ENCODE measurements around the gene UGT1A8. TPM values are rescaled to one million over a fixed set of nuclear protein-coding genes. Genes with fewer than 3 reads are reported as not detected.

The UGT1A8 gene
- total and polyA plus RNA-seq, 2 experiments from 2014 or later: 0.45 TPM; not detected in 1

DNA sequence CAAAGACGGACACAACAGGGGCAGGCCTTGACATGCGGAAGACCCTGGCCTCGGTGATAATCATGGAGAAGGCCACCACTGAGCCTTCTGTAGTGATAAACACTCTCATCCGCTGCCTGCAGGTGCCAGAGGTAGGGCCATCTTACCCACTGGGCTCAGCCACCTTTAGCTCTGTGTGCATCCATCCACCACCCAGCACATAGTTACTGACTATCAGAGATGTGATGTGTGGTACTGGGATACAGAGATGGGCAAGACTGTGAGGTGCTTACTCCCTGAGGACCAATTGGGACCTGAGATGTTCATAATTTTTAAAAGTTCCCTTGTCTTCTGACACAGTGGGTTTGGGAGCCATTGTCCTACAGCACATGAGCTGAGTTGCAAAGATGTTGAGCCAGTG lies 162.3 kb downstream of the UGT1A8 start:
- Histone ChIP-seq H3K9me2 (ENCODE audit: insufficient read depth) (0 out of 2 replicates have a peak, but pooled peaks cover 4% of the 10 kb centered on the region), H3F3A (replicated peaks; ENCODE audit: low read depth) (no peaks in the 10 kb centered on the region), H3K4me3 (no peak overlapping the region), H3K4me1 (ENCODE audit: insufficient read depth) (no peaks in the 10 kb centered on the region), H3K36me3 (ENCODE audit: insufficient read depth) (no peaks in the 10 kb centered on the region), H3K4me2 (no peak overlapping the region), H3K27me3 (ENCODE audit: insufficient read depth) (no peaks in the 10 kb centered on the region), H3K27ac (ENCODE audit: low read depth) (no peak overlapping the region), H3K79me2 (replicated peaks; ENCODE audit: insufficient read depth) (no peaks in the 10 kb centered on the region), H2AFZ (no peak overlapping the region), H4K20me1 (replicated peaks; ENCODE audit: insufficient read depth) (no peaks in the 10 kb centered on the region)
- ATAC-seq (no peak), DNase-seq (ENCODE audit: low spot score) (no peak)
- Mint-ChIP-seq H3K27ac (no peak overlapping the region), H3K36me3 (ENCODE audit: low read depth) (peaks cover 4% of the 10 kb centered on the region; the same call in 2 of the 3 replicates), H3K27me3 (ENCODE audit: insufficient read depth, low read depth, poor library complexity) (no peaks in the 10 kb centered on the region), H3K4me3 (no peak overlapping the region), H3K4me1 (no peaks in the 10 kb centered on the region), H3K9me3 (peaks cover 26% of the 10 kb centered on the region)
- TF ChIP-seq EZH2 (IDR thresholded peaks at IDR 0.05; ENCODE audit: low read depth, unreplicated experiment) (no peak), ZNF331 (CRISPR knock-in tag; IDR thresholded peaks at IDR 0.05; ENCODE audit: low read depth) (no peak), EZH2phosphoT487 (IDR thresholded peaks at IDR 0.05; ENCODE audit: unreplicated experiment) (no peak)
- TF ChIP-seq, protein P1, sequence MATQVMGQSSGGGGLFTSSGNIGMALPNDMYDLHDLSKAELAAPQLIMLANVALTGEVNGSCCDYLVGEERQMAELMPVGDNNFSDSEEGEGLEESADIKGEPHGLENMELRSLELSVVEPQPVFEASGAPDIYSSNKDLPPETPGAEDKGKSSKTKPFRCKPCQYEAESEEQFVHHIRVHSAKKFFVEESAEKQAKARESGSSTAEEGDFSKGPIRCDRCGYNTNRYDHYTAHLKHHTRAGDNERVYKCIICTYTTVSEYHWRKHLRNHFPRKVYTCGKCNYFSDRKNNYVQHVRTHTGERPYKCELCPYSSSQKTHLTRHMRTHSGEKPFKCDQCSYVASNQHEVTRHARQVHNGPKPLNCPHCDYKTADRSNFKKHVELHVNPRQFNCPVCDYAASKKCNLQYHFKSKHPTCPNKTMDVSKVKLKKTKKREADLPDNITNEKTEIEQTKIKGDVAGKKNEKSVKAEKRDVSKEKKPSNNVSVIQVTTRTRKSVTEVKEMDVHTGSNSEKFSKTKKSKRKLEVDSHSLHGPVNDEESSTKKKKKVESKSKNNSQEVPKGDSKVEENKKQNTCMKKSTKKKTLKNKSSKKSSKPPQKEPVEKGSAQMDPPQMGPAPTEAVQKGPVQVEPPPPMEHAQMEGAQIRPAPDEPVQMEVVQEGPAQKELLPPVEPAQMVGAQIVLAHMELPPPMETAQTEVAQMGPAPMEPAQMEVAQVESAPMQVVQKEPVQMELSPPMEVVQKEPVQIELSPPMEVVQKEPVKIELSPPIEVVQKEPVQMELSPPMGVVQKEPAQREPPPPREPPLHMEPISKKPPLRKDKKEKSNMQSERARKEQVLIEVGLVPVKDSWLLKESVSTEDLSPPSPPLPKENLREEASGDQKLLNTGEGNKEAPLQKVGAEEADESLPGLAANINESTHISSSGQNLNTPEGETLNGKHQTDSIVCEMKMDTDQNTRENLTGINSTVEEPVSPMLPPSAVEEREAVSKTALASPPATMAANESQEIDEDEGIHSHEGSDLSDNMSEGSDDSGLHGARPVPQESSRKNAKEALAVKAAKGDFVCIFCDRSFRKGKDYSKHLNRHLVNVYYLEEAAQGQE (IDR thresholded peaks at IDR 0.05; ENCODE audit: unreplicated experiment): no peak

DNA sequence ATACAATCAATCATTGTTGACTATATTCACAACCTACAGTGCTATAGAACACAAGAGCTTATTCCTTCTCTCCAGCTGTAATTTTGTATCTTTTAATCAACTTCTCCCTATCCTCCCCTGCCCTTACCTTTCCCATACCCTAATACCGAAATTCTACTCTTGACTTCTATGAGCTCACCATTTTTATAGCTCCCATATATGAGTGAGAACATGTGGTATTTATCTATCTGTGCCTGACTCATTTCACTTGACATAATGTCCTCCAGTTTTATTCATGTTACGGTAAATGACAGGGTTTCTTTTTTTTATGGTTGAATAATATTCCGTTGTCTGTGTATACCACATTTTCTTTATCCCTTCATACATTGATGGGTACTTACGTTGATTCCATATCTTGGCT lies 163.3 kb downstream of the UGT1A8 start:
- H3K36me3 ChIP-seq (ENCODE audit: insufficient read depth): no peaks in the 10 kb centered on the region
- H3K27me3 Mint-ChIP-seq (ENCODE audit: insufficient read depth, low read depth, poor library complexity): no peaks in the 10 kb centered on the region
- peaks cover 4% of the 10 kb centered on the region; the same call in 2 of the 3 replicates for H3K36me3 Mint-ChIP-seq (ENCODE audit: low read depth)
- TF ChIP-seq, protein P2, sequence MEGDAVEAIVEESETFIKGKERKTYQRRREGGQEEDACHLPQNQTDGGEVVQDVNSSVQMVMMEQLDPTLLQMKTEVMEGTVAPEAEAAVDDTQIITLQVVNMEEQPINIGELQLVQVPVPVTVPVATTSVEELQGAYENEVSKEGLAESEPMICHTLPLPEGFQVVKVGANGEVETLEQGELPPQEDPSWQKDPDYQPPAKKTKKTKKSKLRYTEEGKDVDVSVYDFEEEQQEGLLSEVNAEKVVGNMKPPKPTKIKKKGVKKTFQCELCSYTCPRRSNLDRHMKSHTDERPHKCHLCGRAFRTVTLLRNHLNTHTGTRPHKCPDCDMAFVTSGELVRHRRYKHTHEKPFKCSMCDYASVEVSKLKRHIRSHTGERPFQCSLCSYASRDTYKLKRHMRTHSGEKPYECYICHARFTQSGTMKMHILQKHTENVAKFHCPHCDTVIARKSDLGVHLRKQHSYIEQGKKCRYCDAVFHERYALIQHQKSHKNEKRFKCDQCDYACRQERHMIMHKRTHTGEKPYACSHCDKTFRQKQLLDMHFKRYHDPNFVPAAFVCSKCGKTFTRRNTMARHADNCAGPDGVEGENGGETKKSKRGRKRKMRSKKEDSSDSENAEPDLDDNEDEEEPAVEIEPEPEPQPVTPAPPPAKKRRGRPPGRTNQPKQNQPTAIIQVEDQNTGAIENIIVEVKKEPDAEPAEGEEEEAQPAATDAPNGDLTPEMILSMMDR (conservative IDR thresholded peaks at IDR 0.05; ENCODE audit: low read depth in 2 of 2): no peak
- no peak for TF ChIP-seq JUNB (IDR thresholded peaks at IDR 0.05; ENCODE audit: unreplicated experiment)
- no peak for TF ChIP-seq ZNF114 (CRISPR knock-in tag; IDR thresholded peaks at IDR 0.05)
- no peak for TF ChIP-seq NANOG (IDR thresholded peaks at IDR 0.05; ENCODE audit: borderline replicate concordance)
- TF ChIP-seq EZH2 (IDR thresholded peaks at IDR 0.05; ENCODE audit: low read depth, unreplicated experiment): no peak
- no peak for TF ChIP-seq POLR2AphosphoS5 (IDR thresholded peaks at IDR 0.05; ENCODE audit: low read depth)
- TF ChIP-seq CREB1 (CRISPR knock-in tag; IDR thresholded peaks at IDR 0.05; ENCODE audit: low read depth): no peak
- TF ChIP-seq, protein P3, sequence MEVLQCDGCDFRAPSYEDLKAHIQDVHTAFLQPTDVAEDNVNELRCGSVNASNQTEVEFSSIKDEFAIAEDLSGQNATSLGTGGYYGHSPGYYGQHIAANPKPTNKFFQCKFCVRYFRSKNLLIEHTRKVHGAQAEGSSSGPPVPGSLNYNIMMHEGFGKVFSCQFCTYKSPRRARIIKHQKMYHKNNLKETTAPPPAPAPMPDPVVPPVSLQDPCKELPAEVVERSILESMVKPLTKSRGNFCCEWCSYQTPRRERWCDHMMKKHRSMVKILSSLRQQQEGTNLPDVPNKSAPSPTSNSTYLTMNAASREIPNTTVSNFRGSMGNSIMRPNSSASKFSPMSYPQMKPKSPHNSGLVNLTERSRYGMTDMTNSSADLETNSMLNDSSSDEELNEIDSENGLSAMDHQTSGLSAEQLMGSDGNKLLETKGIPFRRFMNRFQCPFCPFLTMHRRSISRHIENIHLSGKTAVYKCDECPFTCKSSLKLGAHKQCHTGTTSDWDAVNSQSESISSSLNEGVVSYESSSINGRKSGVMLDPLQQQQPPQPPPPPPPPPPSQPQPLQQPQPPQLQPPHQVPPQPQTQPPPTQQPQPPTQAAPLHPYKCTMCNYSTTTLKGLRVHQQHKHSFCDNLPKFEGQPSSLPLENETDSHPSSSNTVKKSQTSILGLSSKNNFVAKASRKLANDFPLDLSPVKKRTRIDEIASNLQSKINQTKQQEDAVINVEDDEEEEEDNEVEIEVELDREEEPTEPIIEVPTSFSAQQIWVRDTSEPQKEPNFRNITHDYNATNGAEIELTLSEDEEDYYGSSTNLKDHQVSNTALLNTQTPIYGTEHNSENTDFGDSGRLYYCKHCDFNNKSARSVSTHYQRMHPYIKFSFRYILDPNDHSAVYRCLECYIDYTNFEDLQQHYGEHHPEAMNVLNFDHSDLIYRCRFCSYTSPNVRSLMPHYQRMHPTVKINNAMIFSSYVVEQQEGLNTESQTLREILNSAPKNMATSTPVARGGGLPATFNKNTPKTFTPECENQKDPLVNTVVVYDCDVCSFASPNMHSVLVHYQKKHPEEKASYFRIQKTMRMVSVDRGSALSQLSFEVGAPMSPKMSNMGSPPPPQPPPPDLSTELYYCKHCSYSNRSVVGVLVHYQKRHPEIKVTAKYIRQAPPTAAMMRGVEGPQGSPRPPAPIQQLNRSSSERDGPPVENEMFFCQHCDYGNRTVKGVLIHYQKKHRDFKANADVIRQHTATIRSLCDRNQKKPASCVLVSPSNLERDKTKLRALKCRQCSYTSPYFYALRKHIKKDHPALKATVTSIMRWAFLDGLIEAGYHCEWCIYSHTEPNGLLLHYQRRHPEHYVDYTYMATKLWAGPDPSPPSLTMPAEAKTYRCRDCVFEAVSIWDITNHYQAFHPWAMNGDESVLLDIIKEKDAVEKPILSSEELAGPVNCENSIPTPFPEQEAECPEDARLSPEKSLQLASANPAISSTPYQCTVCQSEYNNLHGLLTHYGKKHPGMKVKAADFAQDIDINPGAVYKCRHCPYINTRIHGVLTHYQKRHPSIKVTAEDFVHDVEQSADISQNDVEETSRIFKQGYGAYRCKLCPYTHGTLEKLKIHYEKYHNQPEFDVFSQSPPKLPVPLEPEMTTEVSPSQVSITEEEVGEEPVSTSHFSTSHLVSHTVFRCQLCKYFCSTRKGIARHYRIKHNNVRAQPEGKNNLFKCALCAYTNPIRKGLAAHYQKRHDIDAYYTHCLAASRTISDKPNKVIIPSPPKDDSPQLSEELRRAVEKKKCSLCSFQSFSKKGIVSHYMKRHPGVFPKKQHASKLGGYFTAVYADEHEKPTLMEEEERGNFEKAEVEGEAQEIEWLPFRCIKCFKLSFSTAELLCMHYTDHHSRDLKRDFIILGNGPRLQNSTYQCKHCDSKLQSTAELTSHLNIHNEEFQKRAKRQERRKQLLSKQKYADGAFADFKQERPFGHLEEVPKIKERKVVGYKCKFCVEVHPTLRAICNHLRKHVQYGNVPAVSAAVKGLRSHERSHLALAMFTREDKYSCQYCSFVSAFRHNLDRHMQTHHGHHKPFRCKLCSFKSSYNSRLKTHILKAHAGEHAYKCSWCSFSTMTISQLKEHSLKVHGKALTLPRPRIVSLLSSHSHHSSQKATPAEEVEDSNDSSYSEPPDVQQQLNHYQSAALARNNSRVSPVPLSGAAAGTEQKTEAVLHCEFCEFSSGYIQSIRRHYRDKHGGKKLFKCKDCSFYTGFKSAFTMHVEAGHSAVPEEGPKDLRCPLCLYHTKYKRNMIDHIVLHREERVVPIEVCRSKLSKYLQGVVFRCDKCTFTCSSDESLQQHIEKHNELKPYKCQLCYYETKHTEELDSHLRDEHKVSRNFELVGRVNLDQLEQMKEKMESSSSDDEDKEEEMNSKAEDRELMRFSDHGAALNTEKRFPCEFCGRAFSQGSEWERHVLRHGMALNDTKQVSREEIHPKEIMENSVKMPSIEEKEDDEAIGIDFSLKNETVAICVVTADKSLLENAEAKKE (CRISPR knock-in tag; IDR thresholded peaks at IDR 0.05): no peak
- TF ChIP-seq EZH2phosphoT487 (IDR thresholded peaks at IDR 0.05; ENCODE audit: unreplicated experiment): no peak
- no peak for TF ChIP-seq ZNF331 (CRISPR knock-in tag; IDR thresholded peaks at IDR 0.05; ENCODE audit: low read depth)

More for the DNA sequence above, 163.3 kb downstream of the UGT1A8 start:
- Histone ChIP-seq H3F3A (replicated peaks; ENCODE audit: low read depth) (no peaks in the 10 kb centered on the region), H3K4me1 (ENCODE audit: insufficient read depth) (no peaks in the 10 kb centered on the region), H3K9me2 (ENCODE audit: insufficient read depth) (0 out of 2 replicates have a peak, but pooled peaks cover 4% of the 10 kb centered on the region), H3K4me3 (no peak overlapping the region), H4K20me1 (replicated peaks; ENCODE audit: insufficient read depth) (no peaks in the 10 kb centered on the region), H2AFZ (no peak overlapping the region), H3K27me3 (ENCODE audit: insufficient read depth) (no peaks in the 10 kb centered on the region), H3K4me2 (no peak overlapping the region), H3K79me2 (replicated peaks; ENCODE audit: insufficient read depth) (no peaks in the 10 kb centered on the region), H3K27ac (ENCODE audit: low read depth) (no peak overlapping the region)
- no peaks in the 10 kb centered on the region for H3K4me1 Mint-ChIP-seq
- DNase-seq (ENCODE audit: low spot score) (no peak), ATAC-seq (no peak)
- peaks cover 20% of the 10 kb centered on the region for H3K9me3 Mint-ChIP-seq
- H3K4me3 Mint-ChIP-seq: no peak overlapping the region
- H3K27ac Mint-ChIP-seq: no peak overlapping the region
